Spleen (tissue), 11 donors: ENCODE results near the gene MEOX1. TPM values are rescaled to one million over a fixed set of nuclear protein-coding genes. Genes with fewer than 3 reads are reported as not detected.

Experiments
- DNase-seq: peaks from one replicate; pipeline ENCODE4 v3.0.0-alpha.2; 2020
- H3K27ac ChIP-seq, 8 donors: fragments of 200-600 bp; sonication (generic) in 7 of 8; 1 replicate in 4 of 8; 2 replicates in 4 of 8; pipeline versions ENCODE4 v1.5.0 to v1.8.0; 2016 to 2021; ENCODE audit warnings: inconsistent platforms in 4 of 8, mild to moderate bottlenecking in 4 of 8, moderate library complexity in 1 of 8
- H3K27me3 ChIP-seq, 7 donors: fragments of 200-600 bp; sonication (generic) in 6 of 7; replicated peaks in 1 of 7; 1 replicate in 4 of 7; 2 replicates in 3 of 7; pipeline versions ENCODE4 v1.5.0 to v1.8.0; 2016 to 2021; ENCODE audit warnings: inconsistent platforms in 3 of 7, mild to moderate bottlenecking in 1 of 7
- H3K36me3 ChIP-seq, 6 donors: fragments of 200-600 bp; sonication (generic) in 5 of 6; 1 replicate in 4 of 6; 2 replicates in 2 of 6; pipeline versions ENCODE4 v1.5.0 to v1.8.0; 2016 to 2021; ENCODE audit warnings: inconsistent platforms in 2 of 6
- H3K4me1 ChIP-seq, 6 donors: fragments of 200-600 bp; sonication (generic) in 5 of 6; 1 replicate in 3 of 6; 2 replicates in 3 of 6; pipeline versions ENCODE4 v1.5.0 to v1.8.0; 2016 to 2021; ENCODE audit warnings: inconsistent platforms in 3 of 6
- H3K4me3 ChIP-seq, 8 donors: fragments of 200-600 bp; sonication (generic) in 7 of 8; 1 replicate in 4 of 8; 2 replicates in 4 of 8; pipeline versions ENCODE4 v1.5.0 to v1.8.0; 2016 to 2021; ENCODE audit warnings: inconsistent platforms in 4 of 8, mild to moderate bottlenecking in 4 of 8, moderate library complexity in 2 of 8
- H3K9me3 ChIP-seq, 8 donors: fragments of 200-600 bp; sonication (generic) in 7 of 8; 1 replicate in 4 of 8; 2 replicates in 4 of 8; pipeline versions ENCODE4 v1.5.0 to v1.8.0; 2016 to 2021; ENCODE audit warnings: inconsistent platforms in 4 of 8
- POLR2A ChIP-seq, 3 donors: fragments of 450-650 bp; IDR thresholded peaks; one replicate each; pipeline ENCODE4 v1.5.1; 2017; ENCODE audit warnings: antibody characterized with exemption in 3 of 3, mild to moderate bottlenecking in 1 of 3
- POLR2AphosphoS5 ChIP-seq, 3 donors: sonication (generic); formaldehyde crosslinking; IDR thresholded peaks; one replicate each; pipeline ENCODE4 v1.5.1; 2017; ENCODE audit warnings: antibody characterized with exemption in 3 of 3
- WGBS, 5 donors: extraction: QIAGEN DNeasy Blood & Tissue Kit in 3 of 5; methylation state at CpG; one replicate each; pipeline versions ENCODE4 v1.1.5 to v1.1.7; 2013 to 2018; 5-methylcytosine and 5-hydroxymethylcytosine counted together
- intact Hi-C: fragments of 100-400 bp; cut with DNase I; formaldehyde crosslinking; loops from one replicate; pipeline ENCODE4 v1.15.0; 2023; ENCODE audit warnings: low total_unique reads
- polyA plus RNA-seq, 3 donors: library from polyadenylated mRNA; stranded (reverse); fragments of 200-250 nt; gene quantifications; one replicate each; pipeline ENCODE4 v1.2.1, GENCODE V29; 2013
- total RNA-seq, 7 donors: library from RNA; depleted of rRNA in 3 of 7; stranded (reverse); fragments of >200 nt in 3 of 7; fragmentation: NEBNext Ultra II Directional in 4 of 7; extraction: Animal tissue kit (Norgen Biotek cat#: 25700) in 4 of 7; gene quantifications; one replicate each; pipeline versions ENCODE4 v1.1.0 to v1.2.1, GENCODE V29; 2016 to 2021
- TF ChIP-seq, protein P1 (sequence below), 11 experiments: fragments of 200-600 bp in 7 of 11; fragments of 450-650 bp in 4 of 11; sonication (generic) in 4 of 11; IDR thresholded peaks in 8 of 11; conservative IDR thresholded peaks in 3 of 11; 1 replicate in 7 of 11; 2 replicates in 4 of 11; pipeline versions ENCODE4 v1.4.0 to v1.8.0; 2016 to 2021; ENCODE audit warnings: antibody characterized with exemption in 11 of 11, inconsistent platforms in 4 of 11, mild to moderate bottlenecking in 1 of 11
- donor health status: healthy with polysubstance abuse.
- donor health status: DM: no; HTN: no; CAD: no; lungs with moderate emphysema.
- donor health status: DM: no; HTN: no; CAD: no.
- donor health status: Bipolar disorder and iron deficiency.
- donor health status: healthy.
- donor health status: DM: no; HTN: no; CAD: no.
- donor health status: DM: yes; HTN: yes; CAD: no.

Gene MEOX1
- total and polyA plus RNA-seq, 10 donors: 4.1 to 46.9 (median 14.4) TPM

DNA sequence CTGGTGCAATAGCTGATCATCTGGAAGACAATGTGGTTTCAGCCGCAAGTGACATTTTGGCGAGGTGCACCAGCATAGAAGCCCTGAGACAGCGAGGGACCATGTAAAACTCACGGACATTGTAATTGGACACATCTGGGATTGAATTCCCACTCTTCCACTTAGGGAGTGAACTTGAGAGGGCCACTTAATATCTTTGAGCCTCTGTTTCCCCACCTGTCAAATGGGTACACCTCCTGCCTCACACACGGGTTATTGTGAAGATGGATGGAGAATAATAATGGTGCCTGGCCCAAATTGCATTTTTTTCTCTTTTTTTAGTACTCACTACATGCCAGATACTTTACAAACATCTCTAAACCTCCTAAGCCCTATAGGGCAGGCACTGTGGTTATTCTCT, 45.5 kb upstream of the MEOX1 start:
- Histone ChIP-seq H3K9me3 (peaks cover 0 to 3% (median 0%) of the 10 kb centered on the region in 8 donors), H3K36me3 (no peaks in the 10 kb centered on the region), H3K27me3 (peaks cover 0 to 39% (median 0%) of the 10 kb centered on the region in 7 donors), H3K27ac (no peak overlapping the region), H3K4me1 (no peaks in the 10 kb centered on the region), H3K4me3 (no peak overlapping the region)
- intact Hi-C loops: no loop called here
- TF ChIP-seq POLR2A (IDR thresholded peaks at IDR 0.05): no peak
- TF ChIP-seq, protein P1, sequence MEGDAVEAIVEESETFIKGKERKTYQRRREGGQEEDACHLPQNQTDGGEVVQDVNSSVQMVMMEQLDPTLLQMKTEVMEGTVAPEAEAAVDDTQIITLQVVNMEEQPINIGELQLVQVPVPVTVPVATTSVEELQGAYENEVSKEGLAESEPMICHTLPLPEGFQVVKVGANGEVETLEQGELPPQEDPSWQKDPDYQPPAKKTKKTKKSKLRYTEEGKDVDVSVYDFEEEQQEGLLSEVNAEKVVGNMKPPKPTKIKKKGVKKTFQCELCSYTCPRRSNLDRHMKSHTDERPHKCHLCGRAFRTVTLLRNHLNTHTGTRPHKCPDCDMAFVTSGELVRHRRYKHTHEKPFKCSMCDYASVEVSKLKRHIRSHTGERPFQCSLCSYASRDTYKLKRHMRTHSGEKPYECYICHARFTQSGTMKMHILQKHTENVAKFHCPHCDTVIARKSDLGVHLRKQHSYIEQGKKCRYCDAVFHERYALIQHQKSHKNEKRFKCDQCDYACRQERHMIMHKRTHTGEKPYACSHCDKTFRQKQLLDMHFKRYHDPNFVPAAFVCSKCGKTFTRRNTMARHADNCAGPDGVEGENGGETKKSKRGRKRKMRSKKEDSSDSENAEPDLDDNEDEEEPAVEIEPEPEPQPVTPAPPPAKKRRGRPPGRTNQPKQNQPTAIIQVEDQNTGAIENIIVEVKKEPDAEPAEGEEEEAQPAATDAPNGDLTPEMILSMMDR (IDR thresholded peaks at IDR 0.05 in 8 of 11, conservative IDR thresholded peaks at IDR 0.05 in 3 of 11): no peak
- TF ChIP-seq POLR2AphosphoS5 (IDR thresholded peaks at IDR 0.05): no peak
- no peak for DNase-seq
- WGBS, 5 donors: 90 to 94% (median 92%) methylated on average over 5 of the region's 5 CpGs

DNA sequence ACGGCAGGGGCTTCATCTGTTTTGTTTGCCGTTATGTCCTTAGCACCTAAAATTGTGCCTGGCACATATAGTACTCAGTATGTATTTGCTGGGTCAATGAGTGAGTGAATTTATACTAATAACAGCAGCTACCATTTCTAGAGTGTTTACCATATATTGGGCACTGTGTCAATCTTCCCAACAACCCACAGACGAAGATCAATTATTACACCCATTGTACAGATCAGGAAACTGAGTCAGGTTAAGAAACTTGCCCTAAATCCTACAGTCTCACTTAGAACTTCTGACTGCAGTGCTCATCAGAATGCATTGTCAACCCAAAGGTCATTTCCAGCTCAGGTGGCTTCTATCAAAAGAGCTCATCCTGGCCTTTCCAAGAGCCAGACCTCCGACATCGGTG, 44.5 kb upstream of the MEOX1 start:
- no peak for TF ChIP-seq POLR2AphosphoS5 (IDR thresholded peaks at IDR 0.05)
- TF ChIP-seq, protein P1 (IDR thresholded peaks at IDR 0.05 in 8 of 11, conservative IDR thresholded peaks at IDR 0.05 in 3 of 11): no peak
- no peak for TF ChIP-seq POLR2A (IDR thresholded peaks at IDR 0.05)
- Histone ChIP-seq H3K9me3 (peaks cover 0 to 3% (median 0%) of the 10 kb centered on the region in 8 donors), H3K4me1 (peaks cover 0 to 7% (median 5%) of the 10 kb centered on the region in 6 donors), H3K4me3 (no peak overlapping the region), H3K36me3 (no peaks in the 10 kb centered on the region), H3K27me3 (peaks cover 0 to 39% (median 0%) of the 10 kb centered on the region in 7 donors), H3K27ac (no peak overlapping the region)
- DNase-seq: no peak
- intact Hi-C loops: no loop called here
- WGBS, 5 donors: 81 to 89% (median 86%) methylated on average over 5 of the region's 5 CpGs

DNA sequence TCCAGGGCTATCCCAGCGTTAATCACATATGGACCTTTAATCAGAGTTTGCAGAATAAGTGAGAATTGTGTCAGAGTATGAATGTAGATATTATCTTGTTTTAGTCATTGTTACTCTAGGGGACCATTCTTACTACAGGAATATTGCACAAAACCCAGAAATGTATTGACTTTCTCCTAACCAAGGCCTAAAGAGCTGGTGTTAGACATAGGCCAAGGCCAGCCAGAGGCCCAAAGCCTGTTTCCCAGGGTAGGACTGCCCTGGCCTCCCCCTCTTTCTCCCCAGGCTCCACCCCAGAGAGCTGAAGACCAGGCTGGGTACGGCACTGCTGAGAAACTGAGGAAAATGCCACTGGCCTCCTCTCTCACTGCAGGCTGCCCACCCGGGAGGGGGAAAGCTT, 41.9 kb upstream of the MEOX1 start:
- intact Hi-C loops: no loop called here
- WGBS, 5 donors: 87 to 94% (median 92%) methylated on average over 3 of the region's 3 CpGs
- H3K36me3 ChIP-seq: no peaks in the 10 kb centered on the region
- H3K27me3 ChIP-seq: peaks cover 0 to 55% (median 0%) of the 10 kb centered on the region in 7 donors
- no peak overlapping the region for H3K4me3 ChIP-seq
- H3K9me3 ChIP-seq: peaks cover 0 to 3% (median 0%) of the 10 kb centered on the region in 8 donors
- DNase-seq: no peak
- no peak for TF ChIP-seq POLR2A (IDR thresholded peaks at IDR 0.05)
- no peak for TF ChIP-seq POLR2AphosphoS5 (IDR thresholded peaks at IDR 0.05)
- TF ChIP-seq, protein P1 (IDR thresholded peaks at IDR 0.05 in 8 of 11, conservative IDR thresholded peaks at IDR 0.05 in 3 of 11): no peak
- H3K27ac ChIP-seq: no peak overlapping the region
- peaks cover 0 to 14% (median 11%) of the 10 kb centered on the region in 6 donors for H3K4me1 ChIP-seq

DNA sequence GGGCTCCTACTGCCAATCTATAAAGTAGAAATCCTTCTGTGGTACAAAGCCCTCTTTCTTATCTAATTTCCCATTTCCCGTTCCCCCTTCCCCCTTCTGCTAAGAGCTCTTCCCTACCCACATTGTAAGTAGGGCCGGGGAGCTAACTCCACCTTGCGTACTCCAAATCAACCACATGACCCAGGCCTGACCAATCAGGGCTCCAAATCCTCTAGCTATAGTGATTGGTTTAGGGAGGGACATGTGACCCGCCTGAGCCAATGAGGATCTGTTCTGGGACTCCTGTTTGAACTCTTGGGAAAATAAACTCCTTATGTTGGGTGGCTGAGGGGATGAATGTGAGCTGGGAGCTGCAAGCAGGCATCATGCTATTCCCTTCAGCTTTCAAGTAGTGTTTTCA, 40.9 kb upstream of the MEOX1 start:
- DNase-seq: no peak
- no peak overlapping the region for H3K27ac ChIP-seq
- 66 to 90% (median 71%) methylated on average over 4 of the region's 4 CpGs for WGBS, 5 donors
- H3K4me3 ChIP-seq: no peak overlapping the region
- intact Hi-C loops: no loop called here
- no peaks in the 10 kb centered on the region for H3K36me3 ChIP-seq
- H3K9me3 ChIP-seq: peaks cover 0 to 3% (median 0%) of the 10 kb centered on the region in 8 donors
- TF ChIP-seq POLR2AphosphoS5 (IDR thresholded peaks at IDR 0.05): no peak
- TF ChIP-seq POLR2A (IDR thresholded peaks at IDR 0.05): no peak
- TF ChIP-seq, protein P1 (IDR thresholded peaks at IDR 0.05 in 8 of 11, conservative IDR thresholded peaks at IDR 0.05 in 3 of 11): no peak
- peaks cover 0 to 14% (median 11%) of the 10 kb centered on the region in 6 donors for H3K4me1 ChIP-seq
- peaks cover 0 to 61% (median 0%) of the 10 kb centered on the region in 7 donors for H3K27me3 ChIP-seq
